ENCODE results near the gene PDLIM1. TPM values are rescaled to one million over a fixed set of nuclear protein-coding genes. Genes with fewer than 3 reads are reported as not detected.

Gene PDLIM1
- total and polyA plus RNA-seq, 9 of the 15 experiments (the other 6 are each of a cell fraction or from before 2014, with no cell fraction given): 19.8 to 164 (median 39.1) TPM

- TF ChIP-seq, protein P1, sequence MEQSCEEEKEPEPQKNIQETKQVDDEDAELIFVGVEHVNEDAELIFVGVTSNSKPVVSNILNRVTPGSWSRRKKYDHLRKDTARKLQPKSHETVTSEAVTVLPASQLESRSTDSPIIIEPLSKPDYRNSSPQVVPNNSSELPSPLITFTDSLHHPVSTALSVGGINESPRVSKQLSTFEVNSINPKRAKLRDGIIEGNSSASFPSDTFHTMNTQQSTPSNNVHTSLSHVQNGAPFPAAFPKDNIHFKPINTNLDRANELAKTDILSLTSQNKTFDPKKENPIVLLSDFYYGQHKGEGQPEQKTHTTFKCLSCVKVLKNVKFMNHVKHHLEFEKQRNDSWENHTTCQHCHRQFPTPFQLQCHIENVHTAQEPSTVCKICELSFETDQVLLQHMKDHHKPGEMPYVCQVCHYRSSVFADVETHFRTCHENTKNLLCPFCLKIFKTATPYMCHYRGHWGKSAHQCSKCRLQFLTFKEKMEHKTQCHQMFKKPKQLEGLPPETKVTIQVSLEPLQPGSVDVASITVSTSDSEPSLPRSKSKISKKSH (CRISPR knock-in tag; IDR thresholded peaks at IDR 0.05): no peak
- no peak for TF ChIP-seq ZKSCAN8 (CRISPR knock-in tag; IDR thresholded peaks at IDR 0.05)
- 0 out of 2 replicates have a peak, but pooled peaks have one; percentile 6 for TF ChIP-seq TCF3 (CRISPR knock-in tag; IDR thresholded peaks at IDR 0.05)
- no peak for TF ChIP-seq ZNF263 (CRISPR knock-in tag; IDR thresholded peaks at IDR 0.05; ENCODE audit: borderline replicate concordance)
- TF ChIP-seq, protein P2, sequence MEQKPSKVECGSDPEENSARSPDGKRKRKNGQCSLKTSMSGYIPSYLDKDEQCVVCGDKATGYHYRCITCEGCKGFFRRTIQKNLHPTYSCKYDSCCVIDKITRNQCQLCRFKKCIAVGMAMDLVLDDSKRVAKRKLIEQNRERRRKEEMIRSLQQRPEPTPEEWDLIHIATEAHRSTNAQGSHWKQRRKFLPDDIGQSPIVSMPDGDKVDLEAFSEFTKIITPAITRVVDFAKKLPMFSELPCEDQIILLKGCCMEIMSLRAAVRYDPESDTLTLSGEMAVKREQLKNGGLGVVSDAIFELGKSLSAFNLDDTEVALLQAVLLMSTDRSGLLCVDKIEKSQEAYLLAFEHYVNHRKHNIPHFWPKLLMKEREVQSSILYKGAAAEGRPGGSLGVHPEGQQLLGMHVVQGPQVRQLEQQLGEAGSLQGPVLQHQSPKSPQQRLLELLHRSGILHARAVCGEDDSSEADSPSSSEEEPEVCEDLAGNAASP (IDR thresholded peaks at IDR 0.05): no peak
- no peak for TF ChIP-seq KLF6 (CRISPR knock-in tag; IDR thresholded peaks at IDR 0.05; ENCODE audit: borderline replicate concordance)
- 0 out of 2 replicates have a peak, but pooled peaks have one; percentile 5 for TF ChIP-seq EGR1 (conservative IDR thresholded peaks at IDR 0.05)
- TF ChIP-seq ATF1 (CRISPR knock-in tag; IDR thresholded peaks at IDR 0.05): no peak
- TF ChIP-seq ATF1 (tag; IDR thresholded peaks at IDR 0.05): no peak
- no peak for TF ChIP-seq PATZ1 (CRISPR knock-in tag; IDR thresholded peaks at IDR 0.05; ENCODE audit: borderline replicate concordance)
- TF ChIP-seq ZBTB8A (IDR thresholded peaks at IDR 0.05; ENCODE audit: partially characterized antibody): no peak
- no peak for TF ChIP-seq SMARCA5 (IDR thresholded peaks at IDR 0.05)
- TF ChIP-seq MEIS2 (IDR thresholded peaks at IDR 0.05; ENCODE audit: partially characterized antibody): no peak
- TF ChIP-seq SAP30 (IDR thresholded peaks at IDR 0.05; ENCODE audit: borderline replicate concordance, insufficient read depth, low read depth, low read length, poor library complexity, severe bottlenecking): no peak
- no peak for TF ChIP-seq FOXA3 (CRISPR knock-in tag; conservative IDR thresholded peaks at IDR 0.05 in 1 of 2, IDR thresholded peaks at IDR 0.05 in 1 of 2)
- no peak for TF ChIP-seq TFAM (CRISPR knock-in tag; conservative IDR thresholded peaks at IDR 0.05)
- TF ChIP-seq NFE2 (IDR thresholded peaks at IDR 0.05; ENCODE audit: low read depth): peak; percentile 47; the same call in 1 of the 2 replicates
- no peak for TF ChIP-seq CREB3L1 (IDR thresholded peaks at IDR 0.05; ENCODE audit: borderline replicate concordance, low read depth)
- no peak for TF ChIP-seq ZNF766 (CRISPR knock-in tag; conservative IDR thresholded peaks at IDR 0.05)
- no peak for TF ChIP-seq SREBF2 (CRISPR knock-in tag; IDR thresholded peaks at IDR 0.05)
- TF ChIP-seq NEUROD1 (IDR thresholded peaks at IDR 0.05; ENCODE audit: borderline replicate concordance, low read depth, low read length, partially characterized antibody): peak; percentile 23
- TF ChIP-seq TAF7 (tag; IDR thresholded peaks at IDR 0.05): no peak
Measured at GRCh38 chr10:95308389-95309302, 17.8 kb upstream of the PDLIM1 start (continued).

Measured in K562 (cell line).